ENCODE measurements around the gene PTGS1.

The PTGS1 gene

GRCh38 chr9:122374885-122375420 is 4.1 kb downstream of the PTGS1 start:
- DNase-seq = peak in 3 of 4 experiments; percentile 45 to 71 (median 50)

GRCh38 chr9:122376796-122377195 is 6.0 kb downstream of the PTGS1 start:
- no peak for DNase-seq

GRCh38 chr9:122377241-122378164 is 6.7 kb downstream of the PTGS1 start:
- DNase-seq = peak in 3 of 4 experiments; percentile 33 to 52 (median 40)

- peak in 2 of 4 experiments; percentile 31 to 33 for DNase-seq
Measured at GRCh38 chr9:122378236-122378635, 7.4 kb downstream of the PTGS1 start.

GRCh38 chr9:122379340-122379739 is 8.5 kb downstream of the PTGS1 start:
- peak in 1 of 4 experiments; percentile 9 for DNase-seq

- peak in 1 of 4 experiments; percentile 1 for DNase-seq
Measured at GRCh38 chr9:122380293-122380692, 9.5 kb downstream of the PTGS1 start.

- DNase-seq = no peak
Measured at GRCh38 chr9:122381206-122381950, 10.6 kb downstream of the PTGS1 start.

- peak in 1 of 4 experiments; percentile 0 for DNase-seq
Measured at GRCh38 chr9:122382901-122383850, 12.4 kb downstream of the PTGS1 start.

GRCh38 chr9:122383992-122384461 is 13.2 kb downstream of the PTGS1 start:
- peak in 3 of 4 experiments; percentile 19 to 48 (median 38) for DNase-seq

GRCh38 chr9:122386311-122386872 is 15.6 kb downstream of the PTGS1 start:
- no peak for DNase-seq

- DNase-seq = no peak
Measured at GRCh38 chr9:122387536-122387935, 16.7 kb downstream of the PTGS1 start.

GRCh38 chr9:122389195-122389594 is 18.4 kb downstream of the PTGS1 start:
- no peak for DNase-seq

GRCh38 chr9:122389799-122390481 is 19.1 kb downstream of the PTGS1 start:
- DNase-seq = peak; percentile 74 to 94 (median 86)

GRCh38 chr9:122392284-122392683 is 21.5 kb downstream of the PTGS1 start:
- no peak for DNase-seq

GRCh38 chr9:122392714-122393113 is 21.9 kb downstream of the PTGS1 start:
- DNase-seq = no peak

GRCh38 chr9:122393284-122393983 is 22.6 kb downstream of the PTGS1 start:
- peak in 3 of 4 experiments; percentile 49 to 56 (median 56) for DNase-seq

- DNase-seq = peak in 3 of 4 experiments; percentile 39 to 55 (median 48)
Measured at GRCh38 chr9:122394265-122395125, 23.7 kb downstream of the PTGS1 start.

- DNase-seq = no peak
Measured at GRCh38 chr9:122396614-122397148, 25.9 kb downstream of the PTGS1 start.

GRCh38 chr9:122397749-122398148 is 26.9 kb downstream of the PTGS1 start:
- DNase-seq = no peak
